Uterus (tissue), 4 donors: ENCODE results near the gene ADAMTS3. TPM values are rescaled to one million over a fixed set of nuclear protein-coding genes. Genes with fewer than 3 reads are reported as not detected.

Experiments used
- DNase-seq, 2 donors: peaks; one replicate each; pipeline ENCODE4 v3.0.0-alpha.2; 2019 to 2020
- H3K27ac ChIP-seq, 2 donors: fragments of 200-600 bp; sonication (generic); 1 replicate in 1 of 2; 2 replicates in 1 of 2; pipeline ENCODE4 v1.5.1; 2016 to 2018
- H3K27me3 ChIP-seq, 2 donors: fragments of 200-600 bp; sonication (generic); one replicate each; pipeline ENCODE4 v1.5.1; 2018 to 2019; ENCODE audit warnings: control low read depth in 1 of 2
- H3K36me3 ChIP-seq, 2 donors: fragments of 200-600 bp; sonication (generic); one replicate each; pipeline ENCODE4 v1.5.1; 2019; ENCODE audit warnings: control low read depth in 1 of 2
- H3K4me1 ChIP-seq, 2 donors: fragments of 200-600 bp; sonication (generic); one replicate each; pipeline ENCODE4 v1.5.1; 2018 to 2019; ENCODE audit warnings: control low read depth in 1 of 2
- H3K4me3 ChIP-seq, 2 donors: fragments of 200-600 bp; sonication (generic); 1 replicate in 1 of 2; 2 replicates in 1 of 2; pipeline ENCODE4 v1.5.1; 2018 to 2019; ENCODE audit warnings: mild to moderate bottlenecking in 1 of 2
- H3K9me3 ChIP-seq, 2 donors: fragments of 200-600 bp; sonication (generic); one replicate each; pipeline ENCODE4 v1.5.1; 2019; ENCODE audit warnings: control low read depth in 1 of 2
- CTCF ChIP-seq, 4 experiments: fragments of 200-600 bp in 2 of 4; fragments of 450-650 bp in 2 of 4; sonication (generic) in 2 of 4; IDR thresholded peaks; one replicate each; pipeline ENCODE4 v1.5.1; 2016 to 2019; ENCODE audit warnings: antibody characterized with exemption in 4 of 4, mild to moderate bottlenecking in 2 of 4, moderate library complexity in 1 of 4
- POLR2A ChIP-seq, 2 donors: fragments of 450-650 bp; IDR thresholded peaks; one replicate each; pipeline ENCODE4 v1.6.1; 2016; ENCODE audit warnings: antibody characterized with exemption in 2 of 2, mild to moderate bottlenecking in 1 of 2, moderate library complexity in 1 of 2
- intact Hi-C: fragments of 100-400 bp; cut with DNase I; formaldehyde crosslinking; loops from one replicate; pipeline ENCODE4 v1.15.1; 2023; ENCODE audit warnings: low total_unique reads
- total RNA-seq, 4 donors: library from RNA; depleted of rRNA in 3 of 4; stranded (reverse); fragments of >200 nt in 3 of 4; gene quantifications; one replicate each; pipeline versions ENCODE4 v1.1.0 to v1.2.4, GENCODE V29; 2014 to 2023
- donor health status: DM: yes; HTN: yes; CAD: no.

The ADAMTS3 gene
- total RNA-seq, 4 donors from 2014 or later = 4.2 to 25.7 (median 11.8) TPM

- intact Hi-C loops = no loop called here
These were observed 31.0 kb downstream of the ADAMTS3 start for GRCh38 chr4:72538006-72538405.

GRCh38 chr4:72536443-72536842 is 32.6 kb downstream of the ADAMTS3 start:
- Histone ChIP-seq H3K4me1 (no peaks in the 10 kb centered on the region), H3K27me3 (no peaks in the 10 kb centered on the region), H3K4me3 (no peak overlapping the region), H3K27ac (no peak overlapping the region), H3K9me3 (no peaks in the 10 kb centered on the region), H3K36me3 (no peaks in the 10 kb centered on the region)
- intact Hi-C loops = no loop called here
- DNase-seq = no peak
- TF ChIP-seq POLR2A (IDR thresholded peaks at IDR 0.05) (no peak), CTCF (IDR thresholded peaks at IDR 0.05) (no peak)

More at GRCh38 chr4:72538006-72538405, 31.0 kb downstream of the ADAMTS3 start:
- no peaks in the 10 kb centered on the region for H3K4me1 ChIP-seq
- no peaks in the 10 kb centered on the region for H3K9me3 ChIP-seq
- no peak for DNase-seq
- H3K27ac ChIP-seq = no peak overlapping the region
- no peaks in the 10 kb centered on the region for H3K27me3 ChIP-seq
- no peaks in the 10 kb centered on the region for H3K36me3 ChIP-seq
- TF ChIP-seq POLR2A (IDR thresholded peaks at IDR 0.05) = no peak
- no peak for TF ChIP-seq CTCF (IDR thresholded peaks at IDR 0.05)
- no peak overlapping the region for H3K4me3 ChIP-seq

DNA sequence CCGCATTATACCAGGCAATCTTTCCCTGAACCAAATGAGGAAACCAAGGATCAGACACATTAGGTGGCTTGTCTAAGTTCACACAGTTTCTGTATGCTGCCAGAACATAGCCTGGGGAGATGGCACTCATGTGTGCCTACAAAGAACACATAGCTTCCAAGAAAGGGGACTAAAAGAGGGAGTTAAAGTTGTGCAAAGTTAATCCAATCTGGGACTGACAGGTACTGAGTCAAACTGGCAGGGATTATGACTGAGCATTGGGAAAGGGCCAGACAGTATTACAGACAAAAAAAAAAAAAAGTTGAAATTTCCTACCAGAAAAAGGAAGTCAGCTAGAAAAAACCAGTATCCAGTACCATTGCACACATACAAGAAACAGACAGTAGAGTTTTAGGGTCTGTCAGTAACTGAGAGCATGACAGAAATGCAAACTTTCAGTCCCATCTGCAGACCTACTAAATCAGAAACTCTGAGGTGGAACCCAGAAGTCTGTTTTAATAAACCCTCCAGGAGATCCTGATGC is 37.2 kb downstream of the ADAMTS3 start:
- no peak for DNase-seq
- Histone ChIP-seq H3K36me3 (no peaks in the 10 kb centered on the region), H3K27ac (no peak overlapping the region), H3K4me1 (no peaks in the 10 kb centered on the region), H3K9me3 (no peaks in the 10 kb centered on the region), H3K4me3 (no peak overlapping the region), H3K27me3 (no peaks in the 10 kb centered on the region)
- no peak for TF ChIP-seq CTCF (IDR thresholded peaks at IDR 0.05)
- no peak for TF ChIP-seq POLR2A (IDR thresholded peaks at IDR 0.05)
- intact Hi-C loops = no loop called here

DNA sequence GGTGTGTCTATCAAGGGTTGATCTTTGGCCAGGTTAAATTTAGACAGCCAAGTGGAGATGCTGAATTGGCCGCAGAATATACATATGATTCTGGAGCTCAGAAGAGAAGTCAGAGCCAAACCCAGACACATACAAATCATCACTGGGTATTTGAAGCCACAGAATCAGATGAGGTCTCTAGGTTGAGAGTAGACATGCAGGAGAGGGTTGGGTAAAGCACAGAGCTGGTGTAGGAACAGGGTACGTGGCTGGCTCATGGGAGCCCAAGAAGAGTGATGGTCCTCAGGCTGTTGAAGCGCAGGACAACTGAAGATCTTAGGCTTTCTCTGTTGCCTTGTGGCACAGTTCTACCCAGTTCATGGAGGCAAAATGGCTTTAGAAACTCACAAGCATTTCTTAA is 37.7 kb downstream of the ADAMTS3 start:
- Histone ChIP-seq H3K4me3 (no peak overlapping the region), H3K27ac (no peak overlapping the region), H3K9me3 (no peaks in the 10 kb centered on the region), H3K4me1 (no peaks in the 10 kb centered on the region), H3K27me3 (no peaks in the 10 kb centered on the region), H3K36me3 (no peaks in the 10 kb centered on the region)
- no peak for DNase-seq
- TF ChIP-seq POLR2A (IDR thresholded peaks at IDR 0.05) (no peak), CTCF (IDR thresholded peaks at IDR 0.05) (no peak)
- intact Hi-C loops = no loop called here

DNA sequence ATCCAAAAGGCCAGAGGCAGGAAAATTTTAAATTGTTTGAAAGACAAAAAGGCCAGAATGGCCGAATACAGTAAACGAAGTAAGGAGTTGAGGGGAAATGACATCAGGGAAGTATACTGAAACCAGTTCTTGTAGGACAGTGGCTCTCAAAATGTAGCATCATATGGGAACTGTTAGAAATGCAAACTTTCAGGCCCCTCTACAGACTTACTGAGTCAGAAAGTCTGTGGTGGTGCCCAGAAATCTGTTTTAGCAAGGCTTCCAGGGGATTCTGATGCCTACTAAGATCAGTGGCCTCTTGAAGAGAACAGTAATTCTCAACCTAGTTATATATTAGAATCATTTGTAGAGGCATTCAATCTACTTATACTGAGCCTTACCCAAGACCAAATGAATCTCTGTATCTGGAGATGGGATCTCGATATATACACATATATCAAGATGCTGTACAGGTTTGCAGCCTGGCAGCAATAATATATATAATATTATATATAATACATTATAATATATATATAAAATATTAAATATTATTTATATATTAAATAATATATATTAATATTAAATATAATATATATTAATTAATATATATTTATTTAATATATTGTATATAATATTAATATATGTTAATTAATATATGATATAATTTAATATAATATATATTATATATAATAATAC is 39.7 kb downstream of the ADAMTS3 start:
- no peak for DNase-seq
- TF ChIP-seq POLR2A (IDR thresholded peaks at IDR 0.05) = no peak
- no peak for TF ChIP-seq CTCF (IDR thresholded peaks at IDR 0.05)
- intact Hi-C loops = no loop called here

More for the DNA sequence above, 39.7 kb downstream of the ADAMTS3 start:
- no peaks in the 10 kb centered on the region for H3K36me3 ChIP-seq
- no peak overlapping the region for H3K27ac ChIP-seq
- no peaks in the 10 kb centered on the region for H3K4me1 ChIP-seq
- no peak overlapping the region for H3K4me3 ChIP-seq
- H3K27me3 ChIP-seq = no peaks in the 10 kb centered on the region
- H3K9me3 ChIP-seq = no peaks in the 10 kb centered on the region
